Measurements from ENCODE around the gene TCF3.

GRCh38 chr19:1698636-1699035, 46.2 kb upstream of the TCF3 start:
- TF ChIP-seq CTCF (IDR thresholded peaks at IDR 0.05), result no peak
- TF ChIP-seq POLR2AphosphoS5 (IDR thresholded peaks at IDR 0.05), result no peak
- TF ChIP-seq POLR2A (IDR thresholded peaks at IDR 0.05), result no peak
